ENCODE results near the gene DHRS13. TPM values are rescaled to one million over a fixed set of nuclear protein-coding genes. Genes with fewer than 3 reads are reported as not detected.
"Not testable (repeated sequence)": the region's sequence is repeated elsewhere in the genome, so short reads cannot be mapped to it uniquely, and the experiment has no call there.

The DHRS13 gene
- total RNA-seq, 1 experiment from 2014 or later, result 6.0 TPM

DNA sequence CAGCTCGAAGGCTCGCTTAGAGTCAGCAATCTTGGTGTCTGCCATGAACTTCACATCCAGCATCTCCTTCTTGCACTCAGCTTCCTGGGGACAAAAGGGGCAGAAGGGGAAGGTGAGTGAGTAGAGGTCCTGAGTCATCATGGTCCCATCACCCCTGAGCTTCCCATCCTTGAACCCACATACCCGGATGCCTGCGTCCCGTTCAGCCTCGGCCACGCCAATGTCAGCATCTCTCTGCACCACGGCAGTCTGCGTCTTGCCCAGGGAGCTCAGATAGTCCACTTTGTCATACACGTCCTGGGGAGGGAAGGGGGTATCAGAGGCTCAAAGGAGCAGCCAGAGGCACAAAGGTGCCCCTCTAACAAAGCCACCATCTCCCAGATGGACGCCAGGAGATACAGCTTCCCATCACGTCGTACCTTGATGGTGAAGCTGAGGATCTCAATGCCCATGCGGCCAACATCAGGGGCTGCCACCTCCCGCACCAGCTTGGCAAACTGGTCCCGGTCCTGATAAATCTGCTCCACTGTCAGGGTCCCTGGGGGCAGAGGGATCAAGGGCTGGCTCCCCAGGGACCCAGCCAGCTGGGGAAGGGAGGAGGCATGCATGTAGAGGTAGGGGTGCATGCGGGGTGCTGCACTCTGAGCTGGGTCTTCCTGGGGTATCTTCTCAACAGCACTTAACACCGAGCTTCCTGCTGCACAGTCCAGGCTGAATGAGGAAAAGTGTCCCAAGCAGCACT lies 20.6 kb downstream of the DHRS13 start:
- no peak for DNase-seq (ENCODE audit: low read depth)

GRCh38 chr17:28881533-28882056 lies 21.3 kb downstream of the DHRS13 start:
- DNase-seq (ENCODE audit: low read depth), result no peak

DNA sequence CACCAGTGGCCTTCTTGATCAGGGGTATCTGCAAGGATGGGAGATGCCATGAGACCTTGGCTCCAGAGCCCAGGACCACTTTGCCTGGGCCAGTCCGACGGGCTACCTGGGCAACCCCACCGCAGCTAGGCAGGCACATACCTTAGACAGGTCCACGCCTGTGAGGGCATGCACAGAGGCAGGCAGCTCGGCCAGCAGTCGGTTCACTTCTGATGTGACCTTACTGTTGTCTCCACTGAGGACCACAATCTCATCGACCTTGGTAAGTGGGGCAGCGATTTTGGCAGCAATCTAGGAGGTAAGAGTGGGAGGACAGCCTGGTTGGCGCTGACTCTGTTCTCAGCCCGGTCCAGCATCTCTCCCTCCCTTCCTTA lies 22.3 kb downstream of the DHRS13 start:
- DNase-seq (ENCODE audit: low read depth), result no peak

GRCh38 chr17:28879886-28880571 lies 22.9 kb downstream of the DHRS13 start:
- DNase-seq (ENCODE audit: low read depth), result no peak

DNA sequence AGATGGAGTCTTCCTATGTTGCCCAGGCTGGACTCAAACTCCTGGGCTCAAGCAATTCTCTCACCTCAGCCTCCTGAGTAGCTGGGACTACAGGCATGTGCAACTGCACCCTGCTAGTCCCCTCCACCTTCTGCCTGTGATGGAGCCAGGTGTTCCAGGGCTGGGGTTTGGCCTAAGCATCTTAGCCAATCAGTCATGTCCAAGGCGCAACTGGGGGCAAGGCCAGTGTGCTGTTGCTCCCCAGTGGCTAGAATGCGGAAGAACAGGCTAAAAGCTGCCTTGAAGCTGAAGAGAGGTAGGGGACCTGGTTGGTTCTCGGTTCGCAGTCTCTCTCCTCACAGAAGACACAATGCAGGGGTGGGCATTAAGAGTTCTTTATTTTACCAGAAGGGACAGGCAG lies 23.9 kb downstream of the DHRS13 start:
- peak; percentile 18 for DNase-seq (ENCODE audit: low read depth)

GRCh38 chr17:28878158-28878910 lies 24.5 kb downstream of the DHRS13 start:
- peak; percentile 58 for DNase-seq (ENCODE audit: low read depth)

GRCh38 chr17:28877150-28877711 lies 25.6 kb downstream of the DHRS13 start:
- DNase-seq (ENCODE audit: low read depth), result not testable (repeated sequence)

GRCh38 chr17:28875848-28876550 lies 26.9 kb downstream of the DHRS13 start:
- no peak for DNase-seq (ENCODE audit: low read depth)

DNA sequence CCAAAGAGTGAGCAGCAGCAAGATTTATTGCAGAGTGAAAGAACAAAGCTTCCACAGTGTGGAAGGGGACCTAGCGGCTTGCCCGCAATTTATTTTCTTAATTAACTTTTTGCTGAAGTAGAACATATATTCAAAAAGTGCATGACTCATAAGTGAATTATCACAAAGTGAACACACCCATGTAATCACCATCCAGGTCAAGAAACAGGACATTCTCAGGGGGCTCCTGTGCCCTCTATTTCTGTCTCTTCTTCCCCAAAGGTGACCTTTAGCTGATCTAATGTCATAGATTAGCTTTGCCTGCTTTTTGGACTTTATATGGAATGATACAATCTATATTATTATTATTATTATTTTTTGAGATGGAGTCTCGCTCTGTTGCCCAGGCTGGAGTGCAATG lies 28.1 kb downstream of the DHRS13 start:
- DNase-seq (ENCODE audit: low read depth), result no peak

- DNase-seq (ENCODE audit: low read depth), result no peak
Observed at GRCh38 chr17:28873839-28874238, 29.0 kb downstream of the DHRS13 start.

DNA sequence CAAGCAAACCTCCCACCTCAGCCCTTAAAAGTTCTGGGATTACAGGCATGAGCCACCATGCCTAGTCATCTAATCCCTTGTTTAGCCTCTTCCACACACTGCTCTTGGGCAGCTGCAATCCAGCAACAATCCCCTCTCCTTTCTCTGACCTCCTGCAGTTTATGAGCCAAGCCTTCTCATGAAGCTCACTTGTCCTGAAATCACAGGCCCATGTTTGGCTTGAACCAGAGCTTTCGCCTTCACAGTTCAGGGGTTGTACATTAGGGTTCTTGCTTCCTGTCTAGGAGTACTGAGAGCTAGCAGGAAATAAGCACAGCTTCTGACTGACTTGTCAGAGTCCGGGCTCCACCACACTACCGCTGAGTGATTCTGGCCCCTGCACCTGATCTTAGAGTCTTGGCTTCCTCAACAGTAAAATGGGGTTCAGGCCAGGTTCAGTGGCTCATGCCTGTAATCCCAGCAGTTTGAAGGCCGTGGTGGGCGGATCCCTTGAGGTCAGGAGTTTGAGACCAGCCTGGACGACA lies 31.8 kb downstream of the DHRS13 start:
- no peak for DNase-seq (ENCODE audit: low read depth)

GRCh38 chr17:28867276-28867675 lies 35.6 kb downstream of the DHRS13 start:
- no peak for DNase-seq (ENCODE audit: low read depth)

- no peak for DNase-seq (ENCODE audit: low read depth)
Observed at GRCh38 chr17:28865946-28866752, 36.7 kb downstream of the DHRS13 start.

- DNase-seq (ENCODE audit: low read depth), result no peak
Observed at GRCh38 chr17:28864991-28865849, 37.7 kb downstream of the DHRS13 start.

DNA sequence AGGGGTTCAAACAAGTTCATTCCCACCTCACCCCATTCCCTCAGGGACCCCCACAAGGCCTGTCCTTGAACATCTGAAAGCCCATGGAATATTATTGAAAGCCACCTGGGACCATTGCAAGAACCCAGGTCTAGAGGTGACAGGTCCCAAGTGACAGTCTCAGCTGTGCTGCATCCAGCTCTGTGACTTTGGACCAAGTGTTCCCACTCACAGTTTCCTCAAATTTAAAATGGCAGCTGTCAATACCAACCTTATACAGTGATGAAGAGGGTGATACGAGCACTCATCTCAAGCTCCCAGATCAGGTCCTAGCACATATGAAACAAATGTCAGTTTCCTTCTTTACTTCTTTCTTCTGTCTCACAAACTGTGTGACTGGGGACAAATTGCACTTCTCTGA lies 38.9 kb downstream of the DHRS13 start:
- DNase-seq (ENCODE audit: low read depth), result no peak

DNA sequence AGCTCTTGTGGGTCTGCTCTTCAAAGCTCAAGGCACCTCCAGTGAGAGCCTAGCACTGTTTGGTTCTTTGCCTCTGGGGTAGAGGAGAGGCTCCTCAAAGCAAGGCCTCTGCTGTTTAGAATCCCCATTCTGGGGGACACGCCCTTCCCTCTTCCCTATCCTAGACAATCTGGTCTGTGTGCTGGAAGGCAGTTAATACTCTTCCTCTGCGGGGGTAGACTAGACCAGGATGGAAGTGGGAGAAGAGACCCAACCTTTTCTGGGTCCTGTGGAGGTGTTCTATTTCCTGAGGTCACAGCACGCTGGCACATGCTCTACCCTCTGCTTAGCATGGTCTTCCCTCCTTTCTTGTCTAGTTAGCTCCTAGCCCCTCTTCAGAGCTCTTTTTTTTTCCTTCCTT lies 40.3 kb downstream of the DHRS13 start:
- no peak for DNase-seq (ENCODE audit: low read depth)

DNA sequence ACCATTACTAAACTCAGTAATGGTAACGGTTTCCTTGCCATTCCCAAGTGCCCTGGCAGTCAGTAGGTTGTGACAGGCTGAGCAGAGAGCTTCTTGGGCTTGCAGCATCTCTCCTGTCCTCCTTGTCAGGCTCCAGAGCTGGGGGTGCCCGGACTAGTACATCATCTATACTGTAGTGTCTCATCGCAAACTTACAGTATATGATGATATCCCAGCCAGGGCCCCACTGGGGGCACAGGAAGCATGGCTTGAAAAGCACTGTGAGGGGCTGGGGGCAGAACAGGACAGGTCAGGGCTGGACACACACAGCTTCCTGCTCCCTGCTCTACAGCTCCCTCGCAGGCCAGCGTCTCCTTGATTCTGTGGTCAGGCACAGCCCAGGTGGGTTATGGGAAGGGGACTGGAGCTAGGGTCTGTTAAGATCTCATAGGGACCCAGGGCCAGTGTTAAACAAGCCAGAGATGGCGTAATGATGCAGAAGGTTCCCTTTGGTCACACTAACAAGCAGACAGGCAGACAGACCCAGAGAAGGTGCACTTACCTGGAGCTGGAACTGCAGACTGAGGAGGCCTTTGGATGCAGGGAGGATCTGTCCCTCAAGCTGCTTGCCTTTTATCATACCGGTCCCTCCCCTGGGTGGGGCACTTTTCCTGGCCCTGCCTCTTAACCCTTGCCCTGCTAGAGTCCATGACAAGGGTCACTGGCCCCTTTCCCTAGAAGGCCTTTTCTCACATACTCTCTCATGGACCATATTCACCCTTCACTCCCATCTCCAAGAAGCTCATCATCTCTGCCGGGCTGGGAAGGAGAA lies 41.3 kb downstream of the DHRS13 start:
- DNase-seq (ENCODE audit: low read depth), result no peak

GRCh38 chr17:28860363-28860808 lies 42.5 kb downstream of the DHRS13 start:
- DNase-seq (ENCODE audit: low read depth), result no peak

Measured in RPMI7951 (cell line).